HepG2 (cell line): ENCODE results near the gene DNAL4. TPM values are rescaled to one million over a fixed set of nuclear protein-coding genes. Genes with fewer than 3 reads are reported as not detected.

Experiments used
- PRDM15 ChIP-seq: sonication (generic); formaldehyde crosslinking; IDR thresholded peaks from 2 replicates; pipeline ENCODE4 v1.4.0; 2020; ENCODE audit warnings: missing genetic modification reagents
- ZNF407 ChIP-seq: sonication (generic); formaldehyde crosslinking; IDR thresholded peaks from one replicate; pipeline ENCODE4 v1.5.1; 2020; ENCODE audit warnings: mild to moderate bottlenecking, missing genetic modification reagents; ENCODE audit errors: not compliant biosample characterization
- polyA plus RNA-seq, 8 experiments: library from polyadenylated mRNA; depleted of rRNA in 3 of 8; stranded (reverse) in 7 of 8; unstranded in 1 of 8; fragments of >200 nt; fragmentation: Illumina TruSeq in 4 of 8; extraction: Trizol in 4 of 8; gene quantifications; 2 replicates each; pipeline versions ENCODE4 v1.2.1 to v1.2.3, GENCODE V29; 2011 to 2016; ENCODE audit warnings: low read depth in 4 of 8, missing spikeins in 1 of 8, mixed read lengths in 1 of 8; ENCODE audit not compliant: insufficient read depth in 1 of 8
- total RNA-seq, 5 experiments: library from RNA; depleted of rRNA; stranded (reverse); fragments of >200 nt; fragmentation: Illumina TruSeq; extraction: Trizol; gene quantifications; 2 replicates each; pipeline ENCODE4 v1.2.3, GENCODE V29; 2016; ENCODE audit warnings: low read depth in 1 of 5

Gene DNAL4
- total and polyA plus RNA-seq, 2 of the 13 experiments (the other 11 are each of a cell fraction or from before 2014, with no cell fraction given), result 8.0 to 10.7 TPM

GRCh38 chr22:38842512-38843200 is 48.7 kb upstream of the DNAL4 start (continued):
- no peak for TF ChIP-seq PRDM15 (CRISPR knock-in tag)
- TF ChIP-seq ZNF407 (CRISPR knock-in tag), result no peak
